ENCODE results near the gene LTBR.

DNA sequence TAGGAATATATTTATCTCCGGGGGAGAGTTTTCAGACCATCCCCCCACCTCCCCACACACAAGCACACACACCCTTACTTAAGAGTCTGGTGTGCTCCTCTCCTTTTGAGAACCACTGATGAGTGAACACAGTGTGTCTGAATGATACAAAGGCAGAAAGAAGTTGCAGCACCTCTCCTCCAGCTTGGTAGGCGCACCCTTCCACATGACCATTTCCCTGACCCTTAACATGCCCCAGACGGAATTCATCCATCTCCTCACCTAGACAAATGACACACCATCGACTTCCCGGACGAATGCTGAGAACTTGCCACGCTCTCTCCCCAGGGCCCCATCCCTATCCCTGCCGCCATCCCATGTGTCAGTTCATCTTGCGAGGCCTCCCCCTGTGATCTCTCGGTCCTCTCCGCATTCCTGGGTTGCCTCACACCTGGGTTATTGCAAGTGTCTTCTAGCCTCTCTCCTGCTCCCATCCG, 46.0 kb upstream of the LTBR start:
- TF ChIP-seq, protein P1, sequence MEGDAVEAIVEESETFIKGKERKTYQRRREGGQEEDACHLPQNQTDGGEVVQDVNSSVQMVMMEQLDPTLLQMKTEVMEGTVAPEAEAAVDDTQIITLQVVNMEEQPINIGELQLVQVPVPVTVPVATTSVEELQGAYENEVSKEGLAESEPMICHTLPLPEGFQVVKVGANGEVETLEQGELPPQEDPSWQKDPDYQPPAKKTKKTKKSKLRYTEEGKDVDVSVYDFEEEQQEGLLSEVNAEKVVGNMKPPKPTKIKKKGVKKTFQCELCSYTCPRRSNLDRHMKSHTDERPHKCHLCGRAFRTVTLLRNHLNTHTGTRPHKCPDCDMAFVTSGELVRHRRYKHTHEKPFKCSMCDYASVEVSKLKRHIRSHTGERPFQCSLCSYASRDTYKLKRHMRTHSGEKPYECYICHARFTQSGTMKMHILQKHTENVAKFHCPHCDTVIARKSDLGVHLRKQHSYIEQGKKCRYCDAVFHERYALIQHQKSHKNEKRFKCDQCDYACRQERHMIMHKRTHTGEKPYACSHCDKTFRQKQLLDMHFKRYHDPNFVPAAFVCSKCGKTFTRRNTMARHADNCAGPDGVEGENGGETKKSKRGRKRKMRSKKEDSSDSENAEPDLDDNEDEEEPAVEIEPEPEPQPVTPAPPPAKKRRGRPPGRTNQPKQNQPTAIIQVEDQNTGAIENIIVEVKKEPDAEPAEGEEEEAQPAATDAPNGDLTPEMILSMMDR (IDR thresholded peaks at IDR 0.05; ENCODE audit: poor library complexity) = no peak
- TF ChIP-seq EZH2 (IDR thresholded peaks at IDR 0.05; ENCODE audit: borderline replicate concordance) (no peak), EZH2phosphoT487 (IDR thresholded peaks at IDR 0.05; ENCODE audit: low read depth, severe bottlenecking, unreplicated experiment) (no peak)
